OCI-LY3 (cell line): ENCODE measurements around the gene PELI2.

Experiments used
- H2AFZ ChIP-seq: fragments of 200-600, 300-600 bp; shearing (Covaris generic); 2 replicates; pipeline ENCODE4 v1.6.0; 2014; ENCODE audit warnings: antibody characterized with exemption, low read depth, low read length
- H3K27ac ChIP-seq: fragments of 200-600, 300-600 bp; sonication (generic); 2 replicates; pipeline ENCODE4 v1.5.1; 2014; ENCODE audit warnings: mild to moderate bottlenecking, low read length, moderate library complexity, mixed read lengths
- H3K27me3 ChIP-seq: fragments of 200-600, 300-600 bp; sonication (generic); 2 replicates; pipeline ENCODE4 v1.6.1; 2014; ENCODE audit warnings: low read depth, low read length, mixed read lengths
- H3K36me3 ChIP-seq: fragments of 200-600, 300-600 bp; sonication (generic); replicated peaks from 2 replicates; pipeline ENCODE3; 2014; ENCODE audit warnings: low read depth, low read length, mixed read lengths
- H3K4me1 ChIP-seq: fragments of 300-600, 200-600 bp; sonication (generic); 2 replicates; pipeline ENCODE4 v1.6.1; 2014; ENCODE audit warnings: low read length, mixed read lengths
- H3K4me2 ChIP-seq: fragments of 200-600, 300-600 bp; sonication (generic); 2 replicates; pipeline ENCODE4 v1.6.1; 2014; ENCODE audit warnings: low read length, mixed read lengths
- H3K4me3 ChIP-seq: fragments of 300-600, 200-600 bp; sonication (generic); 2 replicates; pipeline ENCODE4 v1.5.1; 2014; ENCODE audit warnings: antibody characterized with exemption, mild to moderate bottlenecking, low read length, moderate library complexity
- H3K79me2 ChIP-seq: fragments of 300-600, 200-600 bp; shearing (Covaris generic); 2 replicates; pipeline ENCODE4 v1.6.1; 2014; ENCODE audit warnings: mild to moderate bottlenecking, low read length, mixed read lengths
- H3K9ac ChIP-seq: fragments of 300-600, 200-600 bp; shearing (Covaris generic); 2 replicates; pipeline ENCODE4 v1.6.0; 2014; ENCODE audit warnings: mild to moderate bottlenecking, low read length, moderate library complexity
- H3K9me3 ChIP-seq: fragments of 200-600, 300-600 bp; shearing (Covaris generic); 2 replicates; pipeline ENCODE4 v1.6.1; 2014; ENCODE audit warnings: low read length, mixed read lengths; ENCODE audit not compliant: insufficient read depth
- H4K20me1 ChIP-seq: fragments of 200-600, 300-600 bp; sonication (generic); 2 replicates; pipeline ENCODE4 v1.6.1; 2016; ENCODE audit warnings: low read length, mixed read lengths; ENCODE audit not compliant: insufficient read depth
- CTCF ChIP-seq: fragments of 200-600, 300-600 bp; sonication (generic); IDR thresholded peaks from 2 replicates; pipeline ENCODE4 v1.5.1; 2014; ENCODE audit warnings: antibody characterized with exemption, low read length, low read depth
- EZH2phosphoT487 ChIP-seq: fragments of 200-600 bp; shearing (Covaris generic); IDR thresholded peaks from 2 replicates; pipeline ENCODE4 v1.6.1; 2018; ENCODE audit warnings: antibody characterized with exemption, mixed run types, low read depth

The PELI2 gene

GRCh38 chr14:56117765-56118610 lies at the start of gene PELI2:
Gene PELI2, plus strand, starts transcription at chr14:56118411. Its CDS starts 250 bp downstream, at chr14:56118661.
- Histone ChIP-seq H3K27me3 (peaks cover 68% of the 10 kb centered on the region), H3K27ac (no peak within 1 kb of the TSS), H3K9ac (peak within 1 kb of the TSS; percentile 53)

GRCh38 chr14:56073799-56074198 lies 44.4 kb upstream of the PELI2 start:
- Histone ChIP-seq H3K79me2 (no peaks in the 10 kb centered on the region), H3K4me3 (no peak overlapping the region), H3K4me2 (no peak overlapping the region), H3K9me3 (no peaks in the 10 kb centered on the region), H3K36me3 (no peaks in the 10 kb centered on the region), H3K27me3 (peaks cover 49% of the 10 kb centered on the region), H3K27ac (no peak overlapping the region), H3K4me1 (no peaks in the 10 kb centered on the region), H3K9ac (no peak overlapping the region), H2AFZ (no peak overlapping the region), H4K20me1 (no peaks in the 10 kb centered on the region)
- TF ChIP-seq CTCF: no peak
- no peak for TF ChIP-seq EZH2phosphoT487

More at GRCh38 chr14:56117765-56118610, at the start of gene PELI2:
- Histone ChIP-seq H4K20me1 (no peaks in the 10 kb centered on the region), H3K4me1 (peaks cover 2% of the 10 kb centered on the region), H3K4me2 (peak within 1 kb of the TSS; percentile 72), H3K79me2 (no peaks in the 10 kb centered on the region), H3K36me3 (no peaks in the 10 kb centered on the region), H3K9me3 (no peaks in the 10 kb centered on the region), H2AFZ (peak within 1 kb of the TSS; percentile 87), H3K4me3 (peak within 1 kb of the TSS; percentile 85)
- TF ChIP-seq CTCF (no peak), EZH2phosphoT487 (no peak)

- no peaks in the 10 kb centered on the region for H3K79me2 ChIP-seq
- peaks cover 49% of the 10 kb centered on the region for H3K27me3 ChIP-seq
- H4K20me1 ChIP-seq: no peaks in the 10 kb centered on the region
- H3K9ac ChIP-seq: no peak overlapping the region
- no peak overlapping the region for H3K4me2 ChIP-seq
- TF ChIP-seq EZH2phosphoT487 (no peak), CTCF (no peak)
- no peak overlapping the region for H3K4me3 ChIP-seq
- H3K9me3 ChIP-seq: no peaks in the 10 kb centered on the region
- no peak overlapping the region for H2AFZ ChIP-seq
- H3K4me1 ChIP-seq: no peaks in the 10 kb centered on the region
- H3K36me3 ChIP-seq: no peaks in the 10 kb centered on the region
- no peak overlapping the region for H3K27ac ChIP-seq
Observed at GRCh38 chr14:56075301-56075700, 42.9 kb upstream of the PELI2 start.

- Histone ChIP-seq H3K27me3 (peaks cover 50% of the 10 kb centered on the region), H3K27ac (no peak overlapping the region), H3K9ac (no peak overlapping the region), H3K4me3 (no peak overlapping the region), H3K9me3 (no peaks in the 10 kb centered on the region), H3K36me3 (no peaks in the 10 kb centered on the region), H4K20me1 (no peaks in the 10 kb centered on the region), H2AFZ (no peak overlapping the region), H3K4me1 (no peaks in the 10 kb centered on the region), H3K79me2 (no peaks in the 10 kb centered on the region), H3K4me2 (no peak overlapping the region)
- TF ChIP-seq CTCF: no peak
- no peak for TF ChIP-seq EZH2phosphoT487
Observed at GRCh38 chr14:56081139-56081538, 37.1 kb upstream of the PELI2 start.
